ENCODE measurements around the gene DNAAF1.
A peak's percentile ranks its signal among the peaks of the same experiment; 100 is the strongest.
"Not testable (repeated sequence)": the region's sequence is repeated elsewhere in the genome, so short reads cannot be mapped to it uniquely, and the experiment has no call there.

The DNAAF1 gene

GRCh38 chr16:84199097-84199496, 54.0 kb downstream of the DNAAF1 start:
- H3K27ac ChIP-seq: no peak overlapping the region
- TF ChIP-seq ZFX (IDR thresholded peaks at IDR 0.05; ENCODE audit: borderline replicate concordance): no peak

GRCh38 chr16:84199861-84200260, 54.8 kb downstream of the DNAAF1 start:
- TF ChIP-seq CTCF (IDR thresholded peaks at IDR 0.05) (no peak), ZFX (IDR thresholded peaks at IDR 0.05; ENCODE audit: borderline replicate concordance) (no peak)
- H3K27ac ChIP-seq: no peak overlapping the region

GRCh38 chr16:84204551-84204950, 59.4 kb downstream of the DNAAF1 start:
- not testable (repeated sequence) for H3K27ac ChIP-seq

GRCh38 chr16:84205123-84205522, 60.0 kb downstream of the DNAAF1 start:
- not testable (repeated sequence) for H3K27ac ChIP-seq

GRCh38 chr16:84205976-84206691, 61.0 kb downstream of the DNAAF1 start:
- no peak overlapping the region for H3K27ac ChIP-seq
- TF ChIP-seq ZFX (IDR thresholded peaks at IDR 0.05; ENCODE audit: borderline replicate concordance) (no peak), CTCF (IDR thresholded peaks at IDR 0.05) (no peak)

GRCh38 chr16:84207251-84207650, 62.1 kb downstream of the DNAAF1 start:
- no peak overlapping the region for H3K27ac ChIP-seq
- TF ChIP-seq CTCF (IDR thresholded peaks at IDR 0.05) (no peak), ZFX (IDR thresholded peaks at IDR 0.05; ENCODE audit: borderline replicate concordance) (no peak)

GRCh38 chr16:84207879-84208278, 62.8 kb downstream of the DNAAF1 start:
- TF ChIP-seq CTCF (IDR thresholded peaks at IDR 0.05): no peak
- TF ChIP-seq ZFX (IDR thresholded peaks at IDR 0.05; ENCODE audit: borderline replicate concordance): no peak
- H3K27ac ChIP-seq: no peak overlapping the region

- no peak overlapping the region for H3K27ac ChIP-seq
- TF ChIP-seq ZFX (IDR thresholded peaks at IDR 0.05; ENCODE audit: borderline replicate concordance): no peak
- TF ChIP-seq CTCF (IDR thresholded peaks at IDR 0.05): peak; percentile 12; the same call in 1 of the 2 replicates
Observed at GRCh38 chr16:84209989-84210388, 64.9 kb downstream of the DNAAF1 start.

GRCh38 chr16:84212154-84212553, 67.0 kb downstream of the DNAAF1 start:
- TF ChIP-seq CTCF (IDR thresholded peaks at IDR 0.05): no peak
- no peak for TF ChIP-seq ZFX (IDR thresholded peaks at IDR 0.05; ENCODE audit: borderline replicate concordance)
- H3K27ac ChIP-seq: no peak overlapping the region
